GM18502 (cell line): ENCODE results near the gene TRIM37.

ENCODE experiments used
- ATAC-seq: cut with Tn5 transposase; IDR thresholded peaks from one replicate; pipeline ENCODE4 v1.9.1; 2021; ENCODE audit warnings: mild to moderate bottlenecking; ENCODE audit not compliant: unreplicated experiment, poor library complexity

The TRIM37 gene

GRCh38 chr17:59049798-59050197, 56.9 kb downstream of the TRIM37 start:
- no peak for ATAC-seq

GRCh38 chr17:59047616-59048015, 59.1 kb downstream of the TRIM37 start:
- ATAC-seq: no peak

DNA sequence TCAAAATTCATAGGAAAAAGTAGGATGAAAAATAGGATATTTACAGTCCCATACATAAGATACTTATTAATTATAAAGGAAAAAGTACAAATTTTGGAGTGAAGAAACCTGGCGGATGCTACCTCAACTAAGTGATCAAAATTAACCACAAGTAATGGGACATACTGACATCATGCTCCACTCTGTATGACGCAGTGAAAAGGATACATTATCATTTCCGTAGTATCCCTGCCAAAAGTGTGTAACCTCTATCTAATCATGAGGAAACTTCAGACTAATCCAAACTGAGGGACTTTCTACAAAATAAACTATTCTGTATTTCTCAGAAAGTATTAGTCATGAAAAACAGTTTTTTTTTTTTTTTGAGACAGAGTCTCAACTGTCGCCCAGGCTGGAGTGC, 60.5 kb downstream of the TRIM37 start:
- no peak for ATAC-seq

- no peak for ATAC-seq
Measured at GRCh38 chr17:59038734-59039133, 67.9 kb downstream of the TRIM37 start.

DNA sequence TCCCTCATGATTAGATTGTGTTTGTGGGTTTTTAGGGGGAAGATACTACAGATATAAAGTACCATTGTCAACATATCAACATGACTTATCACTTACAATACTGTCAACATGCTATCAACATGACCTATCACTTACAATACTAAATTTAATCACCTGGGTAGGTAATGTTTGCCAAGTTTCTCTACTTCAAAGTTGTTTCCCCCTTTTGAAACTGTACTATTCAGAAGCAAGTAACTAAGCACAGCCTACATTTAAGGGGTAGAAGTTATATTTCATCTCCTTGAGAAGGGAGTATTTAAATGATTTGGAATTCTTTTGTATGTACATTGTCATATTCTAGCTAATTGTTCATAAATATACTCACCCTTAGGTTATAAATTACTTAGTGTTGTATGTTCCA, 68.7 kb downstream of the TRIM37 start:
- no peak for ATAC-seq

DNA sequence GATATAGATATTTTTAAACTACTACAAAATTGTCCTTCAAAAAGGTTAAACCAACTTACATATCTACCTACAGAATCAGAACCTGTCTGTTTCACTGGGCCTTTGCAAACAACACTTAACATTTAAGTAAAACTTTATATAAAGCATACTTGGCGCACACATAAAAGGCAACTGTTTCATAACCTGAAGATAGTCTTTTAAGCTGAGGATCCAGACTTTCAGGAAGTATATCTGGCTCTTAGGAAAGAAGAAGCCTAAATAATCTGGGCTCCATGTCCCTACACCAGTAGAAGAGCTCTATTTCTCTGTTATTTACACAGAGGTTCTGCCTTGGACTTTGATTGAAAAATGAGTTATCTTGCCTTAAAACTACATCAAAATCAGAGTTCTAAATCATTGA, 75.9 kb downstream of the TRIM37 start:
- no peak for ATAC-seq

GRCh38 chr17:59028328-59028727, 78.4 kb downstream of the TRIM37 start:
- ATAC-seq: no peak

GRCh38 chr17:59027750-59028149, 78.9 kb downstream of the TRIM37 start:
- ATAC-seq: no peak

GRCh38 chr17:59026176-59026939, 80.3 kb downstream of the TRIM37 start:
- no peak for ATAC-seq

GRCh38 chr17:59024916-59025315, 81.8 kb downstream of the TRIM37 start:
- no peak for ATAC-seq

DNA sequence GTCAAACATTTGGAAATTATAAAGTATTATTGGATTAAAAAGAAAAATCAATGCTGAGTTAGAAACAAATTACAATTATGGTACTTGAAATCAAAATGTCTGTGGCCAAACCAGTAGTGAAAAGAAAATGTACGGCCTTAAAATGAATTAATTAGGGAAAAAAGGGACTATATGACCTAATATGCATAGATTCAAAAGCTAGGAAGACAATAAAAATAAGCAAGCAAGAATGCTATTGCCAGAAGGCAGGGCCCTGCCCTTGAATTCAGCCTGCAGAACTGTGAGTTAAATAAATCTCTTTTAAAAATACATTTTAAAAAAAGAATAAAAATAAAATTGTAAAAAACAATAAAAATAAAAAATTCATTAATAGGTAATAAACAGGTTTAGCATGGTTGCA, 88.7 kb downstream of the TRIM37 start:
- ATAC-seq: no peak

DNA sequence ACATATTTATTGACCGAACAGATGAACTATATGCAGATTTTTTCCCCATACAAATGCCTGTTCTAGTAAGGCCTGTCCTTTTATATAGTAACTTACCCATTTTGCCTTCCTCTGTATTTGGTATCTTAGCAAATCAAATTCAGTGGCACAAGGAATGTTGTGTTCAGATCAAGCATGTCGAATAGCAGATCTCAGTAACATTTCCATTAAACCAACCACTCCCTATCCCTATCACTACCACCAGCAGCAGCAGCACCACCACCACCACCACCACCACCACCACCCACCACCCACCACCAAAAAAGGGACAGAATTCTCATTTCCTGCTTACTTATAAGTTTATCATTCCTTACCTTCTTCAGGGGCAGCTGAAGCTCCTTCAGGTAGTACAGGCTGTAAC, 94.7 kb downstream of the TRIM37 start:
- ATAC-seq: no peak

DNA sequence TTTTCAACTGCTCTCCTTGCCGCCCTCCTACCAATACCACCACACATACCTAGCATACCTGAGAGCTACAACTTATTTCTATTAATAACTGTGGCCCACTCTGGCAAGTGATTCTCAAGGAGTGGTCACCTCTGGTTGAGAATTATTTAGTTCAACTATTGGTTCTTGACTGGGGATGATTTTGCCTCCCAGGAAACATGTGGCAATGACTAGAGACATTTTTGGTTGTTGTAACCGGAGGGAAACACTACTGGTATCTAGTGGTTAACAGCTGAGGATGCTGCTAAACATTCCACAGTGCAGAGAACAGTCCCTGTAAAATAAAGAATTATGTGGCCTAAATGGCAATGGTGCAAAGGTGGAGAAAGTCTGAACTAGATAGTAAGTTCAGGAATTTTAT, 96.7 kb downstream of the TRIM37 start:
- no peak for ATAC-seq

GRCh38 chr17:59008737-59009136, 97.9 kb downstream of the TRIM37 start:
- no peak for ATAC-seq

DNA sequence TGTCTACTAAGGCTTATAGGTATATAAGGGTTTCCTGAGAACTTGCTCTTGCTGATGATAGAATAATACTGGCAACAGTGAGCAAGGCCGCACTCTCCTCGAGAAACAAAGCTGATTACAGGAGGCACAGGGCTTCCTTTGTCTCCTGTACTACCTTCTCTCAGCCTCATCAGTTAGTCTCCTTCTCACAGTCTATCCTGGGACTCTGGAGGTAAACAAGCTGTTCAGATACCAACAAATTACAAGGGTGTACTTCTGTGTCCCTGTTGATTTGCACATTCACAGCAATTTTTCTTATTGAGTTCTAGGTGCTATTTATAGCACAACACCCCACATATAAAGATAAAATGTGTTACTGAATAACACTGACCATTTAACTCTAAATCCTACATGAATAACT, 98.7 kb downstream of the TRIM37 start:
- ATAC-seq: no peak

DNA sequence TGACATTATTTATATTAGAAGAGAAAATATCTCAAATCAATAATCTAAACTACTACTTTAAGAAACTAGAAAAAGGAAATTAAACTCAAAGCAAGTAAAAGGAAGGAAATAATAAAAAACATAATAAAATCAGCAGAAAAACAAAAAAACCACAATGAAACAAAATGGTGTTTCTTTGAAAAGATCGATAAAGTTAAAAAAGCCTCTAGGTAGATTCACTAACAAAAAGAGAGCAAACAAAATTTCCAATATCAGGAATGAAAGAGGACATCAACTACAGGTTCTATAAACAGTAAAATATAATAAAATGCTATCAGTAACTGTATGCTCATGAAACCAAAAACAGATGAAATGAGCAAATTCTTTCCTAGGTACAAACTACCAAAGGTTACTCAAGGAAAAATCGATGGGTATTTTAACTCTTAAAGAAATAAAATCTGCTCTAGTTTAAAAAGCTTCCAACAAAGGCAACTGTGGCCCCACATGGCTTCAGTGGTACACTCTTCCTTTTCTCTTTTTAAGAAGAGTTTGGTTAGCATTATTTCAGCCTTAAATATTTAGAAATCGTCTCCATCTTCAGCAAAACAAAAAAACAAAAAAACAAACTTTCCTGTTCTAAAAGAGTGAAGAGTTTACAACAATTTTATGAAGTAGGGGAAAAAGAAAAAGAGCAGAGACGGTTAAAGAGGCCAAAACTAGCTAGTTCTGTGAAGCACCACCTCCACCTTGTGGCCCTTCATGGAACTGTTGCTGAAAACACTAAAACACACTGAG, 102.2 kb downstream of the TRIM37 start:
- ATAC-seq: no peak

- no peak for ATAC-seq
Measured at GRCh38 chr17:59003860-59004259, 102.8 kb downstream of the TRIM37 start.

DNA sequence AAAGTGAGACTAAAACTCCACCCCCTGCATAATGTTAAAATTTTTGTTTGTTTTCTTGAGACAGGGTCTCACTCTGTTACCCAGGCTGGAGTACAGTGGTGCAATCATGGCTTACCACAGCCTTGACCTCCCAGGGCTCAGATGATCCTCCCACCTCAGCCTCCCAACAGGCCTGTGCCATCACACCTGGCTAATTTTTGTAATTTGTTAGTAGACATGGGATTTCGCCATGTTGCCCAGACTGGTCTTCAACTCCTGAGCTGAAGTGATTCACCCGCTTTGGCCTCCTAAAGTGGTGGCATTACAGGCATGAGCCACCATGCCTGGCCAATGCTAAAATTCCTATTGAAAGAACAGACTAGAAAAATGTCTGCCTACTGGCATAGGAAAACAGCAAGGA, 103.8 kb downstream of the TRIM37 start:
- no peak for ATAC-seq

GRCh38 chr17:59002126-59002525, 104.6 kb downstream of the TRIM37 start:
- no peak for ATAC-seq

DNA sequence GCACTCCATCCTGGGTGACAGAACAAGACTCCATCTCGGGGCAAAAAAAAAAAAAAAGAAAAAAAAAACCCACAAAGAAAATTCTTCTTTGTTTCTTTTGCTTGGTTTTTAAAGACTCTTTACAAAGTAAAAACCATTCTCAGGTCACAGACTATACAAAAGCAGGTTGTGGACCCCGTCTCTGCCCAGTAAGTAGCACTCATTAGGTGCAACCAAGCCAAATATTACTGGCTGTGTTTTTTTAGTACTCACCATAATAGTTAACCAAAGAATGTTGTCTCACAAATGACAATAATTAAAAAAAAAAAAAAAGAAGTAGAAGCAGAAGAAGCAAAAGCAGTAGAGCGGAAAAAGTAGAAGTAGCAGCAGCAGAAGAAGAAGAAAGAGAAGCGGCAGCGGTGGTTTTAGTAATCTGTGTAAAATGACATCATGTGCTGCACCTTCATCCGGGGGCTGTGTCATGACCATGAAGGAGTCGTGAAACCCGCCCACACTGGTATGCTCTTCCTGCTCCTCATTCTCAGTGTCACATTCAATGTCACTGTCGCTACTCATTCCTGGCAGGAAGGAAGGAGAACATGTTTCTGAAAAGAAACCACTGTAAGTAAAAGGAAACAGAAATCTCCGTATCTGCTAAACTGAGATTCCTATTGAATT, 105.4 kb downstream of the TRIM37 start:
- peak; percentile 95 for ATAC-seq

DNA sequence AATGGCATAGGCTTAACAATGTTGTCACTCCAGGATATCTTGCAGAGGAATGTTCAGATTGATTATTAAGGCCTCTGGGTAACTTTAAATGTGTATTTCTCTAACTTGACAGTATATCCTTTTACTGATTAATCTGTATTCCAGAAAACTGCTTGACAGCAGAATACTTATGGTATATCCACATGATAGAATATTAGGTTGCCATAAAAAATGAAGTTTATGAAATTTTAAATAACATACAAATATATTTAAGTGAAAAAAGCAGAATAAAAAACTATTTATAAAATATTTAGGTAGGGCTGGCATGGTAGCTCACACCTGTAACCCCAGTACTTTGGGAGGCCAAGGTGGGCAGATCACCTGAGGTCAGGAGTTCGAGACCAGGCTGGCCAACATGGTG, 106.7 kb downstream of the TRIM37 start:
- ATAC-seq: no peak
